ENCODE data around the gene POU2F1. TPM values are rescaled to one million over a fixed set of nuclear protein-coding genes. Genes with fewer than 3 reads are reported as not detected.

POU2F1 gene
- total RNA-seq, 3 donors from 2014 or later, result 20.0 to 29.0 (median 21.0) TPM

GRCh38 chr1:167388976-167389375 is 168.3 kb downstream of the POU2F1 start:
- Histone ChIP-seq H3K4me3 (no peak overlapping the region), H3K27ac (no peak overlapping the region), H3K27me3 (no peaks in the 10 kb centered on the region), H3K9me3 (no peaks in the 10 kb centered on the region), H3K4me1 (no peaks in the 10 kb centered on the region), H3K36me3 (no peaks in the 10 kb centered on the region)
- no peak for TF ChIP-seq CTCF (IDR thresholded peaks at IDR 0.05)
- no peak for DNase-seq (ENCODE audit: low spot score in 2 of 2)
- intact Hi-C loops (cut with DNase I; ENCODE audit: low total_unique reads), result no loop called here

- DNase-seq (ENCODE audit: low spot score in 2 of 2), result no peak
- no peaks in the 10 kb centered on the region for H3K36me3 ChIP-seq
- no peak overlapping the region for H3K27ac ChIP-seq
- no peak for TF ChIP-seq POLR2AphosphoS5 (IDR thresholded peaks at IDR 0.05)
- TF ChIP-seq CTCF (IDR thresholded peaks at IDR 0.05), result no peak
- no peak for TF ChIP-seq POLR2A (IDR thresholded peaks at IDR 0.05)
- no peaks in the 10 kb centered on the region for H3K4me1 ChIP-seq
- no peaks in the 10 kb centered on the region for H3K9me3 ChIP-seq
- H3K27me3 ChIP-seq, result no peaks in the 10 kb centered on the region
- no peak overlapping the region for H3K4me3 ChIP-seq
- intact Hi-C loops (cut with DNase I; ENCODE audit: low total_unique reads), result no loop called here
Measured at GRCh38 chr1:167392200-167392696, 171.6 kb downstream of the POU2F1 start.

- Histone ChIP-seq H3K9me3 (no peaks in the 10 kb centered on the region), H3K4me3 (no peak overlapping the region), H3K36me3 (no peaks in the 10 kb centered on the region), H3K27ac (no peak overlapping the region), H3K4me1 (no peaks in the 10 kb centered on the region), H3K27me3 (no peaks in the 10 kb centered on the region)
- TF ChIP-seq CTCF (IDR thresholded peaks at IDR 0.05) (no peak), POLR2A (IDR thresholded peaks at IDR 0.05) (no peak), POLR2AphosphoS5 (IDR thresholded peaks at IDR 0.05) (no peak)
- intact Hi-C loops (cut with DNase I; ENCODE audit: low total_unique reads), result loop anchor here (2.0 kb wide), 1 partner anchor 36 kb away; no protein-coding TSS in a partner anchor
- DNase-seq (ENCODE audit: low spot score in 2 of 2), result no peak
Measured at GRCh38 chr1:167400359-167400953, 179.8 kb downstream of the POU2F1 start.

- Histone ChIP-seq H3K27ac (no peak overlapping the region), H3K4me3 (no peak overlapping the region), H3K27me3 (no peaks in the 10 kb centered on the region), H3K36me3 (no peaks in the 10 kb centered on the region), H3K9me3 (no peaks in the 10 kb centered on the region), H3K4me1 (no peaks in the 10 kb centered on the region)
- no peak for TF ChIP-seq POLR2AphosphoS5 (IDR thresholded peaks at IDR 0.05)
- TF ChIP-seq CTCF (IDR thresholded peaks at IDR 0.05), result peak in 2 of 3 donors; percentile 39 to 43
- intact Hi-C loops (cut with DNase I; ENCODE audit: low total_unique reads), result loop anchor here (2.0 kb wide), 1 partner anchor 37 kb away; no protein-coding TSS in a partner anchor
- DNase-seq (ENCODE audit: low spot score in 2 of 2), result peak in 1 of 2 donors; percentile 26
Measured at GRCh38 chr1:167401260-167401873, 180.7 kb downstream of the POU2F1 start.

- Histone ChIP-seq H3K27ac (no peak overlapping the region), H3K27me3 (no peaks in the 10 kb centered on the region), H3K4me3 (no peak overlapping the region), H3K4me1 (no peaks in the 10 kb centered on the region), H3K36me3 (no peaks in the 10 kb centered on the region), H3K9me3 (no peaks in the 10 kb centered on the region)
- DNase-seq (ENCODE audit: low spot score in 2 of 2), result no peak
- intact Hi-C loops (cut with DNase I; ENCODE audit: low total_unique reads), result loop anchor here (1.0 kb wide), 1 partner anchor 12 kb away; no protein-coding TSS in a partner anchor
- no peak for TF ChIP-seq POLR2A (IDR thresholded peaks at IDR 0.05)
- TF ChIP-seq POLR2AphosphoS5 (IDR thresholded peaks at IDR 0.05), result no peak
- TF ChIP-seq CTCF (IDR thresholded peaks at IDR 0.05), result no peak
Measured at GRCh38 chr1:167404161-167404888, 183.6 kb downstream of the POU2F1 start.
